GM19023 (cell line): ENCODE results near the gene OTULINL.

Source experiments
- ATAC-seq: cut with Tn5 transposase; IDR thresholded peaks from one replicate; pipeline ENCODE4 v1.9.1; 2021; ENCODE audit warnings: mild to moderate bottlenecking, moderate library complexity; ENCODE audit not compliant: unreplicated experiment

OTULINL gene

DNA sequence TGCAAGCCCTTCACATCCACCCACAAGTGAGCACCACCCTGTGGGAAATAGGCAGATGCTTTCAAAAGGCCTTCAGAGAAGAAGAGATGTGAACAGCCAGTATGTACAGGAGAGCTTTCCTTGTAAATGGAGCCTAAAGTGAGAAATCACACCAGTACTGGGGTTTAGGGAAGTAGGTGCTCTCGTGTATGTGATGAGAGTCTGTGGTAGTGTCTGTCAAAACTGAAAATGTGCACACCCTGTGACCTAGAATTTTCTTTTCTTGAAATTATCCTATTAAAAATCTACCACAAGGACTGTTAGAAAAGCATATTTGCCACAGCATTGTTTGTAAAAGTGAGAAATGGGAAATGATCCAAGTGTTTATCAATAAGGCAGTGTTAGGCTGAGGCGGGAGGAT, 16.6 kb downstream of the OTULINL start:
- no peak for ATAC-seq

DNA sequence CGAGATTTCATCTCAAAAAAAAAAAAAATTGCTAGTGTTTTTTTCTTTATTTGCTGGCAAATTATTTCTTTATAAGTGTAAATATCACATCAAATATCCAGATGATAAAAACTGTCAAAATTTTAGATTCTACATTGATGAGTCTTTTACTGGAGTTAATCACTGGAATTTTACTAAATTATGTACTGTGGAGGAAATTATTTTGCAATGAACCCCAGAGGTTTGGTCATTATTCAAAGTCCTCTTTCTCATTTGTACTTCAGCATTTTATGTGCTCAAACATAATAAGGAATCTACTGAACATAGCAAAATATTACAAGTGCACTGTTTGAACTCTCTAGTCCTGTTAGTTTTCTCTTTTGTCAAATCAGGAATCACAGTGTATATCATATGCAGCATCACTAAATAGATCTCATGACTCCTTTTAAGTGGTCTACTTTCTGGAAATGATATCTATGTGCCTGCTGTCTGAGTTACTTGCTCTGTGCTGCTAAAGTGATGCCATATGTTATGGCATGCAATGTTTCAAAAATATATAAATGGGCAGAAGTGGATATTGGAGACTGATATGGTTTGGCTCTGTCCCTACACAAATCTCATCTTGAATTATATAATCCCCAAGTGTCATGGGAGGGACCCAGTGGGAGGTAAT, 18.0 kb downstream of the OTULINL start:
- no peak for ATAC-seq

DNA sequence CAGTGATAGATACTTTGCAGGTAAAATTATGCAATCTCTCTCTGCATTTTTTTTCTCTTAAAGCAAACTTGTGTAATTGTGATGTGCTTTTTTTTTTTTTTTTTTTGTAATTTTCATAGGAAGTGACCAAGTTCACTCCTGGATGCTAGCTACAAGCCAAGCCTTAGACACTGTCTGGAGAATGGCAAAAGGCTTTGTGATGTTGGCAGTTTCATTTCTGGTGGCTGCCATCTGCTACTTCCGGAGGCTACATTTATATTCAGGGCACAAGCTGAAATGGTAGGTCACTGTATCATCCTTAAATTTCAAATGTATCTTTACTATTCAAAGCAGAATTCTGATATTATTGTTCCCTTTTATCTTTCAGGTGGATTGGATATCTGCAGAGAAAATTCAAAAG, 19.3 kb downstream of the OTULINL start:
- no peak for ATAC-seq

DNA sequence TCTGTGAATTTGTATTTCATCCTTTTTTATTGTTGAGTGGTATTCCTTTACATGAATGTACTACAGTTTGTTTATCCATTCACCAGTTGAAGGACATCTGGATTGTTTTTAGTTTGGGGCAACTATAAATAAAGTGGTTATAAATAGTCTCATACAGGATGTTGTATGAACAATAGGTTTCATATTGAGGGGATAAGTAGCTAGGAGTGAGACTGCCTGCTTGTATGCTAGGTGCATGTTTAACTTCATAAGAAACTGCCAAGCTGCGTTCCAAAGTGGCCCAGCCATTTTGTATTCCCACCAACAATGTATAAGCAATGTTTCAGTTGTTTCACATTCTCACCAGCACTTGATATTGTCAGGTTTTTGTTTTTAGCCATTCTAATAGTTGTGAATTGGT, 21.5 kb downstream of the OTULINL start:
- no peak for ATAC-seq

DNA sequence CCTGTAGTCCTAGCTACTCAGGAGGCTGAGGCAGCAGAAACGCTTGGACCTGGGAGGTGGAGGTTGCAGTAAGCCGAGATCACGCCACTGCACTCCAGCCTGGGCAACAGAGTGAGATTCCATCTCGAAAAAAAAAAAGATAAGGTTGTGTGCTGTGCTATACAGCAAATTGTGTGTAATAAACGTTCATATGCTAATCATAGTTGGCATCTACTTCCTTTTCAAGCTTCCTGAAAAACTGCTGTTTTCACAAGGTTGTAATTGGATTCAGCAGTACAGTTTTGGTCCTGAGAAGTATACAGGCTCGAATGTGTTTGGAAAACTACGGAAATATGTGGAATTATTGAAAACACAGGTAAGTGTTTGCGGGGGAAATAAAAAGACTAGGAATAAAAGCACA, 25.5 kb downstream of the OTULINL start:
- no peak for ATAC-seq

DNA sequence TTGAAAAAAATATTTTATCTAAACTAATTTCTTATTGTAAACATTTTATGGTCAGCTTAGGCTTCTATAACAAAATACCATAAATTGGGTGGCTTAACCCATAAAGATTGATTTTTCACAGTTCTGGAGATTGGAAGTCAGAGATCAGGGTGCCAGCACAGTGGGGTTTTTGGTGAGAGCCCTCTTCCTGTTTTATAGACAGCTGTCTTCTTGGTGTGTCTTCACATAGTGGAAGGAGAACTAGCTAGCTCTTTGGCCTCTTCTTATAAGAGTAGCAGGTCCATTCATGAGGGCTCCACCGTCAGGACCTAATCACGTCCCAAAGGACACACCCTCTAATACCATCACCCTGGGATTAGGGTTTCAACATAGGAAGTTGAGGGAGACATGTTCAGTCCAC, 26.6 kb downstream of the OTULINL start:
- ATAC-seq, result no peak

DNA sequence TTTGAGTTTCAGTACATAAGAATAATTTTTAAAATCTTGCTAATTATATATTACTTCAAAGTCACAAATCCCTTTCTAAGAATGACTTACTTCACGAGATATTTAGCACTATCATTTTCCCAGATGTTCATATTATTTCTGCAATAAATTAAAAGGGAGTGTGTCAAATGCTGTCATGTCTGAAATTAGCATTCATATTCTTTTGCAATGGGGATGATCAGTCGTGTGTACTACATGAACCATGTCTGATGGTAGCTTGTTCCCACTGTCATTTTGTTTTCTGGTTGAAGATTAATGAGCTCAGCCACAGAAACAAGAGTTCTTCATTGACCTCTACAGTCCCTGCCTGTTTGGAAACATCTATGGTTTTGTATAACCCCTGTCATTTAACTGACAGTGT, 30.1 kb downstream of the OTULINL start:
- no peak for ATAC-seq

DNA sequence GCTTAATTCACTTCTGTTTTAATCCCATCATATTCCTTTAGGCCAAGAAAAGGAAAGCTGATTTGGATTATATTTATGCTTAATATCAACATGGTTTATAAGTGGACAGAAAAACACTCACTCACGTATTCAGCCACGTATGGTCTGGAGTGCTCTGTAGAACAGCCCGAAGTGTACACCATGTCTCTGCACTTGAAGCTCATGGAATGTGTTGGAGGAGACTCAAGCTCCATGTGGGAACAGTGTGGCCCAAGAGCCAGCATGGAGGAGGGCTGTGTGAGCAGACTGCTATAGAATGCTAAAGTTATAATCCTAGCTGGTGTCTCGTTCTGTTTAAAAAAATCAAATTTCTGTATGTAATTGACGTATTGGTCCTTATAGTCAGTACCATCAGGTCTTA, 32.9 kb downstream of the OTULINL start:
- ATAC-seq, result no peak

DNA sequence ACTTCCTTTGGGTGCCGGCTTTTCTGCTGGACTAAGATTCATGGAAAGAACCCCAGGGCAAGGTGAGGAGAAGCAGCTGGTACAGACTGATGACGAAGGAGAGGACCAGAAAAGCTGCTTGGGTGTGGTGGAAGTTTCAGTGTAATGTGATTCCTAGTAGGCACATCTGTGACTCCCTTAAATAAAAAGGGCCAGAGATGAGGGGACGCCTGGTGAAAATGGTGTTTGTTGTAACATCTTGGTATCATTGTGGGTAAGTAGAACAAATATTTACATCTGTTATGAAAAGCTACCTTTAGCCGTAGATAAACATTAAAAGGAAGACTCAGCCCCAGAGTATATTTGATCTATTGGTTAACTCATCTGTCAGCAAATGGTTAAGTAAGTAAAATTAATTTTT, 33.8 kb downstream of the OTULINL start:
- no peak for ATAC-seq

DNA sequence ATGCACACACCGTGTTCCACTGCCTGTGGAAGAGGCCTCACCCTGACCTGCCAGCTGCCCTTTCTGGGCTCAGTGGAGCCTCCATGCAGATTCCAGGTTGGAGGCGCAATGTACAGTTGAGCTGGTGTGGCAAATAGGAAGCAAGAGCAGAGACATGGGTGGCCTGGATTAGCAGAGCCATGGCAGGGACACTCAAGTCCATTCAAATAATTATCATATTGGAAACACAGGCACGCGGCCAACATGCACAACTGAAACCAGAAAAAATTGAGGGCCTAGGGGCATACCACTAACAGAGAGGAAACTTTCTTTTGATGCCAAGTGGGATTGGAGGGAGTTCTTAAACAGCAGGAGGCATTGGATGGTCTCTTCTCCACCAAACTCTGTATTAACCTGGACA, 35.8 kb downstream of the OTULINL start:
- no peak for ATAC-seq

DNA sequence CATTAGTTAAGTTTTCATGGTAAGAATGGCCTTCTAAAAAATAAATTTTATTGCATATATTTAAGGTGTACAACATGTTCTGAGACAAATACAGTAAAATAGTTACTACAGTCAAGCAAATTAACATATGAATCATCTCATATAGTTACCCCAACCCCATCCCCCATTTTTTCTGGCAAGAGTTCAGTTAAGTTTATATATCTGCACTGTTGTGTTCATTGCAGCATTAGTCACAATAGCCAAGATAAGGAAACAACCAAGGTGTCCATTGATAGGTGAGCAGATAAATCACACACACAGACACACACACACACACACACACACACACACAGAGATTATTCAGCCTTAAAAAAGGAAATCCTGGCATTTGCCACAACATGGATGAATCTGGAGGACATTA, 45.7 kb downstream of the OTULINL start:
- no peak for ATAC-seq

DNA sequence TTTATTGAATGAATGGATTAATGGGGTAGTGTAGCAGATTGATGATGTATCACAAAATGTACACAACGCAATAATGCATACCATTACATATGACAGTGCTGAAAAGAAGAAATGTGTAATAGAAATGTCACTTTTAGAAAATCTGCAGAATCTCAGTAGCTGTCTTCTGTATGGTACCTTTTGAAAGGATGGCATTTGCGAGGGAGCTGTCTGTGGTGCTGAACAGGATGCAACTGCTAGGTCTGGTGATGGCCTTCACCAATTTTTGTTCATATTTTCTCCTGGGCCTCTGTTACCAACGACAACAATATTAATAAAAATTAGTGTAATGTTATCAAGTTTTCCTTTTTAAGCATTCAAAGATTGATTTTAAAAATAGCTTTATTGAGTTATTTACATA, 46.8 kb downstream of the OTULINL start:
- no peak for ATAC-seq

DNA sequence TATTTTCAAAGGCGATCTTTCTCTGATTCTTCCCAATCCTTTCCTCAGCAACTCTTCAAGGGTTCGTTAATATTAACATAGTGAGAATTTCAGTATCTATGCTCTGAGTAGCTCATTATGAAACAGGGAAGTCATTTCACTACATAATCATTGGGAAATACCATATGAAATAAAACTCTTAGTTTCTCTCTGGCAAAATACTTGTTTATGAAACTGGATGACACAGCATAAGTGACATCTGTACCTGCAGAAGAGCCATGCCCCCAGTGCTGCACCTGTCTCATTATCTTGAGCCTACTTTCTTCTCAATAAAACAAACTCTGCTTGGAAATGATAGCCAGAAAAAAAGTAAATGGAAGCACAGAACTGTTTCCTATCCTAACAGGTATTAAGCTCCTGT, 49.1 kb downstream of the OTULINL start:
- ATAC-seq, result no peak

DNA sequence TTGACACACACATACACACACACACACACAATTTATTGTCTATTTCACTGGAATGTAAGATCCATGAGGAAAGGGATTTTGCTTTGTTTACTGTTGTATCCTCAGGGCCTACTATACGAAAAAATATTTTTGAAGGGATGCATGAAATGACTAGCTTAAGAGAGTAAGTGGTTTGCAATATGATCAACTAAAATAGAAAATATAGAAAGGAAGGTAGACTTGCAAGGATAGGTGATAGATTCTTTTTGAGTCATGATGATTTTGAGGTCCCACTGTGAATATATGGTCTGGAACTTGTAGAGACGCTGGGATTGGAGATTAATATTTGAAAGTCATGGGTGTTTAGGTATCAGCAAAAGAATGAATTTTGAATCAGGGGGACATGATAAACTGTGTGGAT, 54.1 kb downstream of the OTULINL start:
- no peak for ATAC-seq

DNA sequence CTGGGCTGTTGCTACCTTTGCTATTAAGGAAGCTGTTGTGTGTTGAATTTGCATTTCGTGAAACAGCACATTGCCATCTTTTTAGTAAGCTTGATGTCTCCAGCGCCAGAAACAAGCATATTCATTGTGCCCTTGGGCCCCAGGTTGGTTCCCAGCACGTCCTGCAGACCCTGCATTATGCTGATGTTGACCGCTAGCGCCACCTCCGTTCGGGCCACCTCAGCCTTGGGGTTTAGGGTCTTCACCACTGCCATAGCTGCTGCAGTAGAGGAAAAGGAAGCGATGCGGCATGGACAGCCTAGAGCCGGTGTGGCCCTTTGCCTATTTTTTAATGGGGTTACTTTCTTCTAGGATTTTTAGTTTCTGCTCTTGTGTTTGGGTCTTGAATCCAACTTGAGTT, 59.2 kb downstream of the OTULINL start:
- ATAC-seq, result no peak

DNA sequence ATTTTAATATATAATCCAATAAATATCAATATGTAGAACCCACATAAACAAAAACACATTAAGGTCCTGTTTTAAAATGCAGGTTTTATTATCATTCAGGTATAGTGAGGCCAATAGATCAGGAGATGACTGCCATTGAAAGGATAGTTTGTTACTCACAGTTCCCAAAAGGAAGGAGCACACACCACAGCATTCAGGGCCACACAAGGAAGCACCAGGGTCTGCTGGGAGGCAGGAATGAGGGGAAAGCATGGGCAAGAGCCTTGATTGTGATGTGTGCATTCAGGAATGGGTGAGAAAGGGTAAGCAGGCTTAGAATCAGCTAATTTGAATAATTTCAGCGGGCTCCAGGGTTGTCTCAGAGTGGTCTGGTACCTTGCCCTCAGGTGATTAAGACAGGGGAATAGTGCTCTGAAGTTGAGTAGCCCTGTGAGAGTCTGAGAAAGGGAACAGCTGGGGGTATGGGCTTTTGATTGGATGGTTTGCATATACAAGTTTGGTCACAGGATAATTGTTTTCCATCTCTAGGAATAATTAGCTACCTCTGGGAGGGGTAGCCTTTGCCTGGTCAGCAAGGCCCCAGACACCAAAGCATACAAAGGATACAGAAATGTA, 63.1 kb downstream of the OTULINL start:
- no peak for ATAC-seq

DNA sequence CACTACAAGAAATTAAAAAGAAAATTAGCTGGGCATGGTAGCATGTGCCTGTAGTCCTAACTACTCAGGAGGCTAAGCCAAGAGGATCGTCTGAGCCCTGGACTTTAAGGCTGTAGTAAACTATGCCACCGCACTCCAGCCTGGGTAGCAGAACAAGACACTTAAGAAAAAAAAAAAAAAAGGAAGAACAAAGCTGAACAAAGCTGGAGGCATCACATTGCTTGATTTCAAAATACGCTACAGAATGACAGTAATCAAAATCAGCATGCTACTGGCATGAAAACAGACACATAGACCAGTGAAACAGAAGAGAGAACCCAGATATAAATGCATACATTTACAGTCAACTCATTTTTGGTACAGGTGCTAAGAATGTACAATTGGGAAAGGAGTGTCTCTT, 68.5 kb downstream of the OTULINL start:
- no peak for ATAC-seq

DNA sequence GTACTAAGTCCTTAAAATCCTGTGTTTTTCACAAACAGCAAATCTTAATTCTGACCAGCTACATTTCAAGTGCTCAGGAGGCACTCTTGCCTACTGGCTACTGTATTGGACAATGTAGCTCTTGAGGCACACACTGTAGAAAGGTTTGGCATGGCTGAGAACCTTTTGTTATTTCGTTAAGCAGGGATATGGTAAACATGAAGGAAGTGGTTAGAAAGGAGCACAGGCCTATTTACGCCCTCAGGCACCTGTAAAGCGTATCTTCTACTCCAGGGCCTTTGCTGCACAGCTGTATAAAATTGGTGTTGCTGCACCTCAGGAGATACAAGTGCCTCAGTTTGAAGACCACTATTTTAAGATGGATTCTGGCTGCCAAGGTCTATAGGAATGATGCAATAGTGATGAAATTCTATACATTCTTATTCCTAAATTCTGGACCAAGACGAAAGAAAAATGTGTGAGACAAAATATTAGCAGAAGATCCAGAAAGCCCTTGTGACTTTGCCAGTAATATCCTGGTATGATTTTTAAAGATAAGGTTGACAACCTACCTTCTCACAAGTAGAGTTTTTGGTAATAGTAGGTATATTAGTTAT, 73.7 kb downstream of the OTULINL start:
- ATAC-seq, result no peak

DNA sequence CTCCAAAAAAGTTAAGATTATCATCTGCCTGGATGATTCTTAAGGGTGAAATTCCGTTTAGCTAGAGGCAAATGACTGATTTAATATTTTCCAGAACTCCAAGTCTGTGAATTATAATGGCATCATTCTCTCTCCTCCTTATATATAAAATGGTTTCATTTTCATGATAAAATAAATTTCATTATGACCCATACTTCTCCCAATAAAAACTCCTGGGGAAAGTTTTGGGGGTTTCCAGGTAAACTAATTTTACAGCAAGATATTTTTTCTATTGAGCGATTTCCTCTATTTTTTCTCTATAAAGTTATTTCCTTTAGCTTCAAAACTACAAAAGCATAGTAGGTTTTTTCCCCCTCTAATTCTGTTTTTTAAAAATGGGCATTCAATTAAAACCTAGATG, 75.3 kb downstream of the OTULINL start:
- no peak for ATAC-seq

DNA sequence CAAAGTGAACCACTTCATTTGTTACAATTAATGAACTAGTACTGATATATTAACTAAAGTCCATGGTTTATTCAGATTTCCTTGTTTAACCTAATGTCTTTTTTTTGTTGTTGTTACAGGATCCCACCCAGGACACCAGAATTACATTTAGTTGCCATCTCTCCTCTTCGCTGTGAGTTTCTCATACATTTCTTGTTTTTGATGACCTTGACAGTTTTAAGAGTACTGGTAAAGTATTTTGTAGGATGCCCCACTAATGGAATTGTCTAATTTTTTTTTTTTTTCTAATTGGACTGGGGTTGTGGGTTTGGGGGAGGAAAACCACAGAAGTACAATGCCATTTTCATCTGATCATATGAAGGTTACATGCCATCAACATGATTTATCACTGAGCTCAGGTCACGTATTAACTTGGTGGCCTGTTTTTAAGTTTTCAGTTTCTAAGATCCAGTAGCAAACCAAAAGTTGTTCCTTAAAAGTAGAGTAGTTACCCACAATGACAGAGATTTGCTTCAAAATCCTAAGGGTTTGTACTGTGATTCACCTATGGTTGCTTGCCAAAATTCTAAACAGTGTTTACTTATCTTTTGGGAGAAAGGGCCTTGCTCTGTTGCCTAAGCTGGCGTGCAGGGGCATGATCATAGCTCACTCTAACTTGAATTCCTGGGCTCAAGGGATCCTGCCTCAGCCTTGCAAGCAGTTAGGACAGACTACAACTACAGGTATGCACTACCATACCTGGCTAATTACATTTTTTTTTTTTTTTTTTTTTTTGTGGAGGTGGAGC, 78.4 kb downstream of the OTULINL start:
- no peak for ATAC-seq

DNA sequence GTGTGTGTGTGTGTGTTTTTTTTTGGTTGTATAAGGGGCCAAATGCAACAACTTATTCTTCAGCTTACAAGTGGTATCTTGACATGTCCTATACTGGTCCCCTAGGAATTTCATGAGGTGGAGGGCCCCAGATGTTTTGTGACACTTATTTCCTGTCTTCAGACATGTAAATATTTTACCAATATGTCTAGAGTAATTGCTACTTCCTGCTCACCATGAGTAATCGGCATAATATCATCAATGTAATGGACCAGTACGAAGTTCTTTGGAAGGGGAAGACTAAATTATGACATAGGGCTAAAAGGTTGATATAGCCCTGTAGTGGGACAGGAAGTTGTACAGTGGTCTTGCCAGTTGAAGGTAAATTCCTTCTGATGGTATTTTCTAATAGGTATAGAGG, 79.2 kb downstream of the OTULINL start:
- ATAC-seq, result no peak
